ENCODE results near the gene ZNF175. TPM values are rescaled to one million over a fixed set of nuclear protein-coding genes. Genes with fewer than 3 reads are reported as not detected.

ZNF175 gene
- polyA plus RNA-seq, 3 donors: 0.39 to 2.4 (median 0.82) TPM

- Mint-ChIP-seq H3K36me3 (no peaks in the 10 kb centered on the region), H3K4me1 (peaks cover 37% of the 10 kb centered on the region)
Measured at GRCh38 chr19:51565583-51565982, 5.5 kb upstream of the ZNF175 start.

GRCh38 chr19:51566489-51567100 is 4.5 kb upstream of the ZNF175 start:
- H3K4me1 Mint-ChIP-seq: peaks cover 35% of the 10 kb centered on the region
- H3K9me3 Mint-ChIP-seq: peaks cover 0 to 3% (median 0%) of the 10 kb centered on the region in 7 donors
- no peaks in the 10 kb centered on the region for H3K9me3 ChIP-seq (replicated peaks in 1 of 2; ENCODE audit: control insufficient read depth in 1 of 2, insufficient read depth in 1 of 2, low read length in 2 of 2)
- H3K27me3 Mint-ChIP-seq (ENCODE audit: low read depth in 3 of 3): peaks cover 7 to 14% (median 13%) of the 10 kb centered on the region in 3 donors
- H3K27ac Mint-ChIP-seq: no peak overlapping the region
- H2AFZ ChIP-seq (ENCODE audit: insufficient read depth, low read depth, low read length, poor library complexity, severe bottlenecking): no peak overlapping the region
- H3K4me2 ChIP-seq (replicated peaks; ENCODE audit: extremely low read depth, low read length, poor library complexity, severe bottlenecking): no peak overlapping the region
- H3K4me3 Mint-ChIP-seq: no peak overlapping the region
- intact Hi-C loops (cut with micrococcal nuclease): no loop called here
- DNase-seq: no peak
- no peak overlapping the region for H3K27ac ChIP-seq (ENCODE audit: low read depth in 1 of 2, low read length in 2 of 2)
- WGBS (ENCODE audit: insufficient coverage): 80% methylated on average over 2 of the region's 8 CpGs
- H3K79me2 ChIP-seq (ENCODE audit: insufficient read depth, low read length): peaks cover 5% of the 10 kb centered on the region
- H3K27me3 ChIP-seq (ENCODE audit: control insufficient read depth in 2 of 2, insufficient read depth in 2 of 2, low read length in 2 of 2): no peaks in the 10 kb centered on the region
- no peak overlapping the region for H3K4me3 ChIP-seq (replicated peaks in 1 of 3; ENCODE audit: low read depth in 2 of 3, low read length in 3 of 3)
- H3K36me3 Mint-ChIP-seq: no peaks in the 10 kb centered on the region
- H3K4me1 ChIP-seq (ENCODE audit: control insufficient read depth in 1 of 2, insufficient read depth in 2 of 2, low read length in 2 of 2): peaks cover 31 to 36% of the 10 kb centered on the region in 2 donors
- H3K9ac ChIP-seq (ENCODE audit: insufficient read depth, low read length, poor library complexity, severe bottlenecking): no peak overlapping the region
- TF ChIP-seq CTCF (IDR thresholded peaks at IDR 0.05): no peak
- no peaks in the 10 kb centered on the region for H3K36me3 ChIP-seq (replicated peaks in 1 of 2; ENCODE audit: control insufficient read depth in 1 of 2, insufficient read depth in 2 of 2, low read length in 2 of 2)
- no peaks in the 10 kb centered on the region for H4K20me1 ChIP-seq (ENCODE audit: insufficient read depth, low read length)

More at GRCh38 chr19:51565583-51565982, 5.5 kb upstream of the ZNF175 start:
- Mint-ChIP-seq H3K27ac (no peak overlapping the region), H3K4me3 (peak overlapping the region in 1 of 2 donors; percentile 32), H3K27me3 (ENCODE audit: low read depth in 3 of 3) (peaks cover 7 to 16% (median 15%) of the 10 kb centered on the region in 3 donors), H3K9me3 (peaks cover 0 to 3% (median 0%) of the 10 kb centered on the region in 7 donors)
- H3K27ac ChIP-seq (ENCODE audit: low read depth in 1 of 2, low read length in 2 of 2): no peak overlapping the region
- H3K27me3 ChIP-seq (ENCODE audit: control insufficient read depth in 2 of 2, insufficient read depth in 2 of 2, low read length in 2 of 2): no peaks in the 10 kb centered on the region
- intact Hi-C loops (cut with micrococcal nuclease): no loop called here
- no peak for DNase-seq
- H3K4me1 ChIP-seq (ENCODE audit: control insufficient read depth in 1 of 2, insufficient read depth in 2 of 2, low read length in 2 of 2): peaks cover 25 to 32% of the 10 kb centered on the region in 2 donors
- no peak for TF ChIP-seq CTCF (IDR thresholded peaks at IDR 0.05)
- no peaks in the 10 kb centered on the region for H3K79me2 ChIP-seq (ENCODE audit: insufficient read depth, low read length)
- H3K4me3 ChIP-seq (replicated peaks in 1 of 3; ENCODE audit: low read depth in 2 of 3, low read length in 3 of 3): peak overlapping the region in 1 of 3 experiments; percentile 43
- no peak overlapping the region for H3K4me2 ChIP-seq (replicated peaks; ENCODE audit: extremely low read depth, low read length, poor library complexity, severe bottlenecking)
- no peaks in the 10 kb centered on the region for H4K20me1 ChIP-seq (ENCODE audit: insufficient read depth, low read length)
- WGBS (ENCODE audit: insufficient coverage): 12% methylated on average over 3 of the region's 4 CpGs
- no peaks in the 10 kb centered on the region for H3K36me3 ChIP-seq (replicated peaks in 1 of 2; ENCODE audit: control insufficient read depth in 1 of 2, insufficient read depth in 2 of 2, low read length in 2 of 2)
- no peaks in the 10 kb centered on the region for H3K9me3 ChIP-seq (replicated peaks in 1 of 2; ENCODE audit: control insufficient read depth in 1 of 2, insufficient read depth in 1 of 2, low read length in 2 of 2)
- H2AFZ ChIP-seq (ENCODE audit: insufficient read depth, low read depth, low read length, poor library complexity, severe bottlenecking): peak overlapping the region; percentile 46
- H3K9ac ChIP-seq (ENCODE audit: insufficient read depth, low read length, poor library complexity, severe bottlenecking): no peak overlapping the region
